Astrocyte of the hippocampus (primary cell): ENCODE measurements around the gene COL9A1.

Experiments
- DNase-seq: peaks from one replicate; pipeline ENCODE4 v3.0.0; 2011; ENCODE audit warnings: low read depth, low spot score

The COL9A1 gene

DNA sequence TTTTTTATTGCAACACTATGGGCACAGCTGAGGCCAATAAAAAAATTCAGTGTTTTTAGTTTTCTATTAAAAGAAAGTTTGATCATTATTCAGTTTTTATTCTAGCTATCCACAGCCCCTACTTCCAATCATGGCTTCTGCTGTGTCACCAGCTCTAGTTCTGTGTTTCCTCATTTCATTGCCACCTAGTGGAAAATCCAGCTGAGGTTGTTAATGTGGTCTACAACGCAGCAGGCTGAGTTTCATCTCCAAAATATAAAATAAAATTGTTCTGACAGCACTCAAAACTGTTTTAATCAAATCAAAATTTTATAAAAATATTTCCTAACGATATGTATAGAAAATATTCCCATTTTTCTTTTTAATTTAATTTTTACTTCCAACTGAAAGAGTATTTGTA, 13.6 kb downstream of the COL9A1 start:
- DNase-seq: no peak

- DNase-seq: no peak
These were observed 16.0 kb downstream of the COL9A1 start for GRCh38 chr6:70286905-70287304.

GRCh38 chr6:70285201-70285600, 17.7 kb downstream of the COL9A1 start:
- no peak for DNase-seq

DNA sequence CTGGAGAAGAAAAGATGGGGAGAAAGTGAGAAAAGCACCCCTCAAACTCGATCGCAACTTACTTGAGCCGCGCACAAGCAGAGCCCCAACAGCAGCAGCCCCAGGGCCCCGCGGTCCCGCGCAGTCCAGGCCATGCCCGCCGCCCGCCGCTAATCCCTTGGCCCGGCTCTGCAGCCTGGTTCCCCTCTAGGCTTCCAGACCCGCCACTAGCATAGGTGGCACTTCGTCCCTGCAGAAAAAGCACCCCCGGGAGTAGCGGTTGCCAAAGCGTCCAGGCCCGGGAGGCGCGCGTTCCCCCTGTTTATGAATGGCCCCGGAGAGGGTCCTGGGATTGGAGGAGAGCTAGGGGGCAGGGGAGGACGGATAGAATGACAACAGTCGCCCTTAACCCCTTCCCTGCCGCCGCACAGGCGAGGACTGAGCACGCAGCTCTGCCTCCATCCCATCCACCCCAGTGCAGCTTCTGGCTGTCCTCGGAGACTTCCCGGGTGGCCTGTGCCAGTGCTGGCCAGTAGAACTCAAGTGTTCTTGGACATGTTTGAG, 19.9 kb downstream of the COL9A1 start:
- DNase-seq: no peak

DNA sequence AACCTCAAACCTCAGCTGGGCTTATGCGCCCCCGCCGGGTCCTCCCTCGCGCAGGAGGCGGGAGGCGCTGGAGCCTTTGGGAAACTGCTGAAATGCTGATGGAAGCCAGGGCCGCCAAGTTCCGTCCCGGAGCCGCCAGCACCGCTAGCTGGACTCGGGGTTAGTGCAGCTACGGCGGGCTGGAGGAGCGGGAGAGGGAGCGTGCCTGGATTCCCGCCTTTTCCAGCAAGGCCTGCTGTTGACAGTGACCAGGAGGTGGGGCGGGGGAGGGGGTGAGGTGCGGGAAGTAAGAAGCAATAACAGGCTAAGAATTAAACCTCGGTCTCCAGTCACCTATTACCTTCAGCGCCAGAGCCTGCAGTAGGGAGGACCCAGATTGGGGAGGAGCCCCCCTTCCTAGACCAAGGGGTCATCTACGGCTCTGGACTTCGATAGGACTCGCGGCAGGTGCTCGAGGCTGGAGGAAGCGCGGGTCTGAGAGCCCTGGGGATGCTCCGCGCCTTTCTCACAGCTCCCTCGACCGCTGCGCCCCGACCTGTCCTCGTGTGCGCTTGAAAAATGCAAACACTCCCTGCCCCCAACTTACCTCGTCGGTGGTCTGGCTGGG, 20.5 kb downstream of the COL9A1 start:
- peak; percentile 25 for DNase-seq

- DNase-seq: no peak
These were observed 21.0 kb downstream of the COL9A1 start for GRCh38 chr6:70281923-70282311.

GRCh38 chr6:70280400-70280853, 22.5 kb downstream of the COL9A1 start:
- no peak for DNase-seq

DNA sequence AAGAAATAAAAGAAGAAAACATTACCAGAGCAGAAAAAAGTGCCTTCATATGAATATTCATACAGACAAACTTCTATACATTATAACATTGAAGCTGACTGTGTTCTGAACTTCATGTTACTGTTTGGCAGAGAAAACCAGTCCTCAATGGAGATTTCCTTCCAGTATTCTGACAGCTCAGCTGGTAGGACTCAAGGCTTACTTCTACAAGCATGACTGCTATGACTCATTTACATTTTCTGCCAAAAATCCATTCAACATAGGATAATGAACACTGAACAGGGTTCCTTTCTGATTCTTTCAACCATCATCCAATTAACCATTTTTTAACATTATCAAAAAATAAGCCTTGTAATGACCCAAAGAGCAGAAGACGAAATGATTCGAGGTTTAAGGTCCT, 25.4 kb downstream of the COL9A1 start:
- peak; percentile 62 for DNase-seq

DNA sequence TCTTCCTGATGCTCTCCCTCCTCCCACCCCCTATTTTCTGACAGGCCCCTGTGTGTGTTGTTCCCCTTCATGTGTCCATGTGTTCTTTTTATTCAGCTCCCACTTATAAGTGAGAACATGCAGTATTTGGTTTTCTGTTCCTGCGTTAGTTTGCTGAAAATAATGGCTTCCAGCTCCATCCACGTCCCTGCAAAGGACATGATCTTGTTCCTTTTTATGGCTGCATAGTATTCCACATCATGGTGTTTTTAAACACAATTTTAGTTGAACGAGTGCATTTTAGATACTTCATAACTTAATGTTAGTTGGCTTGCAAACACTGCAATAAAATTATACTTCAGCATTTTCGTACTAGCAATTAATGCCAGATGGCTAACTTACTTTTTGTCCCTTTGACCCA, 28.5 kb downstream of the COL9A1 start:
- no peak for DNase-seq

DNA sequence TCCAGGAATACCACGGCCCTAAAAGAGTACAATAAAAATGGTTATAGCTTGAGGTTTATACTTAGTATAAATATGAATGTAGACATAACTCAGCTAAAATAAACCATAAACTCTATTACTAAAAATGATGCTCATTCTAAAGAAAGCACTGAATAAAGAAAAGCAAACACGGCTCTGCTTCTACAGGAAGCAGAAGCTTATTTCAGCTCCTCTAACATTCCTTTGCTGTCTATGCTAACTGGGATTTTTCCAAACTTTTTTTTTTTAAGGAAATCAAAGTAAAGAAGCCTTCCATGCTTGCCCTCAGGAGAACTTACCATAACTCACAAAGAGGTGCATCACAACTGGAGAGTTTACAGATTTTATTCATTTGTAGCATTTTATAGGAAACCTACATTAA, 30.8 kb downstream of the COL9A1 start:
- DNase-seq: no peak

DNA sequence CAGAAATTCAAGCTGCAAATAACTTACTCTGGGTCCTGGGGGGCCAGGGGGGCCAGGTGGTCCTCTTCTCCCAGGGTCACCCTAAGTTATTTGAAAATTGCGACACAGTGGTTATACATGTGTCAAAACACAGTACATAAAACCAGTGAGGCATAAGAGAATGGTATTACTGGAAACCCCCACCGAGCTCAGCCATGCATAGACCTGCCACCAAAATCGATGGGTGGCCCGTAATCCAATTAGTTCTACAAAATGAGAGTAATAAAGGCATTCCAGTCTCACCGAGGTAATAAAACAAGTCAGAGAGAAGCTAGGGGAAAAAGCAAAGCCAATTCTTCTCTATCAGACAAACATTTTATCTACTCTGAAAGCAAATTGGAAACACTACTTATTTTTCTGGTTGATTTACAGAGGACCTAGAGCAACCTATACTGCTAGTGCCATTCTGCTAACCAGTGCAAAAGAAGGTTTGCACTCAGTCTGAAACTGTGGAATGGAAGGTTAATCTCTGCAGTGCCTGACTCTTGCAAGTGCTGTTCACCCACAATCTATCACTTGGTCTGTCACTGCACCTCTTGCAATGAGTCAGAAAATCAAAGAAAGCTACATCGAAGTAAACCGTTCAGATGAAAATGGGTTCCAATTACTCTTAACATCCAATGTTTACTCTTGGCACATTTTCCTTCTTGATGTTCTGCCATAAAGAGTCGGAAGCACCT, 32.4 kb downstream of the COL9A1 start:
- peak; percentile 8 for DNase-seq

DNA sequence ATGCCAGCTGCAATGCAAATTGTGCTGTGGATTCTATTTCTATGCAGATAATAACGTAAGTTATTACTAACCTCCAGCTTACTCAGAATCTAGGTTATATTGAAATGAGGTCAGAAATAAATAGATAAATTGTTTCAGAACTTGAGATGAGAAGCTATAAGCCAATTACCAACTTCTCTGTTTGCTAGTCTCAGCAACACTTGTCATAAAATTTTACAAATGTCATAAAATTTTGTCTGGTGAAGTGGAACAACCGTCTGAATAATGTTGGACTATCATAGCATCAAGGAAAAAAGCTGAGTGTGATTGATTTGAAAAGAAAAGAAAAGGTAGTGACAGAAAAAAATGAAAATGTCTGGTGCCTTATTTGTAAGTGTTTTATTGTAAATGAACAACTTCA, 36.7 kb downstream of the COL9A1 start:
- DNase-seq: no peak

- DNase-seq: no peak
These were observed 38.6 kb downstream of the COL9A1 start for GRCh38 chr6:70264306-70264705.

DNA sequence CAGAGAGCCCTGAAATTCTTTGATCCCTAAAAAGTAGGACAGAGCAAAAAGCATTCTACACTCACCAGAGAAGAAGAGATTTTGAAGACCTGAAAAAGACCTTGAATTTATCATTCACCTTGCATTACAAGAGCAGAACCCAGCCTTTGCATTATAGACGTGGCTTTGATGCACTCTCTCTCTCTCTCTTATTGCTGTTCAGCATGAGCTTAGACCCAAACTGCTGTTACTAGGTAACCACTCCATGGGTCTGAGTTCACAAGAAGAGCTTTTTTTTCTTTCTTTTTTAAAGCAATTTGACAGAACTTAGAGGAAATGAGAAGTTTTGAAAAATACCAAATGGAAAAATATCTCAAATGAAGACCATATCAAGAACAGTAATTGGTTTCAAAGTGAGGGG, 44.4 kb downstream of the COL9A1 start:
- DNase-seq: no peak

DNA sequence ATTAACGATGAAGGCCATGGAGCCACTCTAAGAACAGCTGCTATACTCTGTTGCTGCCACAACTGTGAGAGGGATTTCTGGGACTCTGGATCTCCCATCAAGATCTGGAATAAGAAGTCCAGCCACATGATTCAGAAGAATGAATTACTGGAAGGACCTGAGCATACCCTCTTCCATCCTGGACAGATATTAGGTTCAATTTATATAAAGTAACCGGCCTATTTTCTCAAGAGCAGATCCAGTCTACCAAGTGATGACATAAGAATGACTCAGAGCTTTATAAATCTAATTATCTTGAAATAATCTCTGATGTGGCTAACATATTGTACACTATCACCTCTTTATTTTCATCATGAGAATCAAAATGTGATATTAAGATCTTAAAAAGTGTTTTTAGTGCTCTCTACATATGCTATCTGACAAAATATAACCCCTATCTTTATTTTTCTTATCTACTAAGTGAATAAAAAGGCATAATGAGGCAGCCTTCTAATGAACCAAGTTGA, 45.1 kb downstream of the COL9A1 start:
- no peak for DNase-seq

DNA sequence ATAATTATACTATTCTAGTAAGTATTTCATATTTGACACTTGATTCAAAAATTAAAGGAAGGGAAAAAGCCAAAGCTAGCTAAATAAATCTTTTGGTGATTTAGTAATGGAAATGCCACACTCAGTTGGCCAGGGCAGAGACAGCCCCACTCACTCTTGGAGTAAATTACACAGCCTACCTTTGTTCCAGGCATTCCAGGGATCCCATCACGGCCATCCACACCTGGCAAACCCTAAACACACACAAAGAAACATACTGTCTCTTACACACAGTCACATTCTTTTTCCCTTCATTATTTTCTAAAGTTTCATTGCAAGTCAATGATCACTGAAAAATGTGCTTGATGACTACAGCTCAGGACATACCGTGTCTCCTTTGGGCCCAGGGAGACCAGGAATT, 48.1 kb downstream of the COL9A1 start:
- DNase-seq: no peak

- no peak for DNase-seq
These were observed 49.0 kb downstream of the COL9A1 start for GRCh38 chr6:70253923-70254322.

DNA sequence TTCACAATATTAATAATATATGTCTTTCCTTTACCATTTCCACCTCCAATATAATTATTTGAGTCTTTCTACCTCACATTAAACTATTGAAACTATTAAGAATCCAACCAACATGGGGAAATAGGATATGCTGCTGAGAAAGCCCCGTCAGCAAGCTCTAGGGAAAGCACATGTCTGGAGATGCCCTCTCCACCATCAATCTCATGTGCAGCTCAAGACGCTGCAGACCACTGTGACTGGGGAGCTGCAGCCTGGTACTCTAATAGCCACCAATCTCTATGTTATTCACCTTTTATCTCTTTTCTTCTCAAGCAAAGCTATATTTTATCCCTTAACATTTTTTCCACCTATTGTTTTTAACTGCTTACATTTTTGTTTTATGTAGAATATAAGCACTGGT, 50.3 kb downstream of the COL9A1 start:
- no peak for DNase-seq

DNA sequence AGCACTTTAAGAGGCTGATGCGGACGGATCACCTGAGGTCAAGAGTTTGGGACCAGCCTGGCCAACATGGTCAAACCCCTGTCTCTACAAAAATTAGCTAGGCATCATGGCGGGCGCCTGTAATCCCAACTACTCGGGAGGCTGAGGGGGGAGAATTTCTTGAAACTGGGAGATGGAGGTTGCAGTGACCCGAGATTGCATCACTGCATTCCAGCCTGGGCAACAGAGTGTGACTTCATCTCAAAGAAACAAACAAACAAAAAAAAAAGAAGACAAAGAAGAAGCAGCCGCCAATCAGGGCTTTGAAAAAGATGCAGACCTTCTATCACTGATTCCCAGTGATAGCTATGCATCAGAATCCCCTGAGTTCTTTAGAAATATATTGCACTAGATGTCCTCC, 56.8 kb downstream of the COL9A1 start:
- no peak for DNase-seq

GRCh38 chr6:70241991-70242420, 60.9 kb downstream of the COL9A1 start:
- DNase-seq: no peak

- no peak for DNase-seq
These were observed 61.9 kb downstream of the COL9A1 start for GRCh38 chr6:70241031-70241430.

DNA sequence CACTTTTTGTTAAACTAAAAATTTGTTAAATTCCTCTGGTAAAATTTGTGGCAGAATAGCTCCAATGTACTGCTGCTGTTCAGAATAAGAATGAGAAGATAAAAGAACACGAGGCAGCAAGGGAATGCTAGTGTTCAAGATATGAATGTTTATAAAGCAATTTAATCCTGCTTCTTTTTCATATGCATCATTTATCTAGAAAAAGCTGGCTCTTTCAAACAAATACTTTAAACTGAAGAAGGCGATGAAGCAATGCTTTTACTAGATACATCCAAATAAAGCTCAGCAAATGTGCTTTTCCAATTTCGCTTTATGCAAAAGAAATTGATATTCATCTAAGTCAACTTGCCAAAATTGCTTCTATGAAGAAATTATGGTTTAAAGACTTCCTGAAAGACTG, 66.5 kb downstream of the COL9A1 start:
- DNase-seq: no peak
